Limb (tissue), 2 donors: Measurements from ENCODE around the gene GHR.
A peak's percentile ranks its signal among the peaks of the same experiment; 100 is the strongest.

Experiments used
- DNase-seq, 2 donors: peaks; one replicate each; pipeline ENCODE4 v3.0.0-alpha.2; 2016; ENCODE audit errors: extremely low spot score in 2 of 2

Gene GHR

DNA sequence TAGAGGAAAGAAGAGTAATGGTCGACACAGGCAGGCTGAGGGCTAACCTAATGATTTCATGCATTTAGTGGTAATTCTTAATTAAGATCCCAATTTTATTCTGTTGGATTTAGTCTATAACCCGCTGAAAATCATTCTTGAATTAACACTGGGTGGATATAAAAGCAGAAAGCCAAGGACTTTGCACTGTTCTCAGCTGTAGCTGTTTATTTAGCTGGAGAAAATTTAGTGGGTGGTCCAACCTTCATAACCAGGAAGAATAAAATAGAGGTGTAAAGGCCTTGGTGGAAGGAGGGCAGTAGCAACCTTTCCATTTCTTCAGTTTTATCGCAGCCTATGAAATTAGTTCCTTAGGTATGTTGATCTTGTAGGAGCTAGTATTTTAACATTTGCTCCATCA lies 92.3 kb downstream of the GHR start:
- no peak for DNase-seq

- no peak for DNase-seq
Observed at GRCh38 chr5:42516282-42517042, 93.2 kb downstream of the GHR start.

DNA sequence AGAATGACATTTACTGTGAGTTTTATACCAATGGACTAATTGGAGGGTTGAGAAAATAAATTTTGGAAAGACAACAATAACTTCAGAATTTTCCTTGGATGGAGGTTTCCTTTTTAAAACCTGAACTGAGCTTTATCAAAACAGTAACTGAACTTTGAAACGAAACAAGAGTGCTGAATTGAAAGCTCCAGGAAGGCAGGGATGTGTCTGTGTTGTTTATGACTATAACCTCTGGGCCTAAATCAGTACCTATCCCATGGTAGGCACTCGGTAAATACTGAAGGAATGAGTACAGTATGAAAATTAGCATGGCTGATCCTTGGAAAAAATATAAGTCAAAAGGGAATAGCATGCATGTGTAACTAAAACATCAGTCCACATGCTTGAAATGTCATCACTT lies 93.9 kb downstream of the GHR start:
- DNase-seq = no peak

DNA sequence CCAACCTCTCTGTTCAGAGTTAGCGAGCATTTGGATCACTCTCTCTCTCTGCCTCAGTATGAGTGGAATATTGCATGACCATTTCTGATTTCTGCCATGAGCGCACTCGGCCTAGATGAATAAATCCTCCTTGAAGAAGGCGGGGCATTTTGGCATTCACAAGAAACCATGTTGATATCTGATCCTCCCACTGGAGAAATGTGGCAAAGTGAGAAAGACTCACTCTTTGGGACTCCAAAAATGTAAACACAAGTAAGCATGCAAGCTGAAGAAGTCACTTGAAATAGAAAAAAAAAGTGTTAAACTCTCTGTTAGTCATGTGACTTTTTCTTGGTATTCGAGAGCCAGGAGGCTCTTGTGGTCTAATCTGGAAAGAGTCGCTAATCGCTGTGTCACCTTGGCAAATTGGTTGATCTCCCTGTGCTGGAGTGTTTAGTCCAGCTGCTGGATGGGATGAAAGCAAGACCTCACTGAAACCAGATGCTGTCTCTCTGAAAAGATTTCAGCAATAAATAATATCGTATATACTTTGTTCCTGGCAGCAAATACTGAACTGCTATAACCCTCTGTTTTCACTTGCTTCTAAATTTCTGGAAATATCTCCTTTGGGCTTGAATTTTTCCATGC lies 95.5 kb downstream of the GHR start:
- DNase-seq = peak; percentile 48 to 83

DNA sequence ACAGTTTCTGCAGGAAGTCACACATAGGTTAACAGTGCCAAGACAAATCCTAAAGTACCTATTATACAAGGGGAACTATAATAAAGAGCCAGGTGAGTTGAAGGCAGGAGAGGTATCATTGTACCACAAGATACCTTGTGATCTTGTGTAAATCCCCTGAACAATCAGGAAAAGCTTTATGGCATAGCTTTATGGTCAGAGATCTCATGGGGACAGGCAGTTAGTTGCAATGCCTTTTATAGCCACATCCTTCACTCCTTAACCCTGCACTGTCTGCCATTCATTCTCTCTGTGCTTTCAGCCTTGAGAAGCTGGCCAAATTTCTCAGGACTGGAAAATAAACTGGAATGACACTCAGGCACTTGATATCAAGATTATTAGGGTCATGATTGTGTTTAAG lies 97.0 kb downstream of the GHR start:
- DNase-seq = no peak

- no peak for DNase-seq
Observed at GRCh38 chr5:42520957-42521356, 97.7 kb downstream of the GHR start.

- no peak for DNase-seq
Observed at GRCh38 chr5:42521406-42521805, 98.2 kb downstream of the GHR start.

- no peak for DNase-seq
Observed at GRCh38 chr5:42522783-42523182, 99.5 kb downstream of the GHR start.

DNA sequence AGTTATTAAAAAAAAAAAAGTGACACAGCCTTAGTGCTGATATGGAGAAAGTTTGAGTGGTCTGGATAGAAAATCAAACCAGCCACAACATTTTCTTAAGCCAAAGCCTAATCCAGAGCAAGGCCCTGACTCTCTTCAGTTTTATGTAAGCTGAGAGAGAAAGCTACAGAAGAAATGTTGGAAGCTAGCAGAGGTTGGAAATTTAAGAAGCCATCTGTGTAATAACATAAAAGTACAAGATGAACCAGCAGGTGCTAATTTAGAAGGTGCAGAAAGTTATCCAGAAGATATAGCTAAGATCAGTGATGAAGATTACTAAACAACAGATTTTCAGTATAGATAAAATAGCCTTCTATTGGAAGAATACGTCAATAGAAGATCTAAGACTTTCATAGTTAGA lies 102.9 kb downstream of the GHR start:
- no peak for DNase-seq

GRCh38 chr5:42531611-42532010 lies 108.4 kb downstream of the GHR start:
- DNase-seq = no peak

- no peak for DNase-seq
Observed at GRCh38 chr5:42542106-42542505, 118.9 kb downstream of the GHR start.

GRCh38 chr5:42543774-42544173 lies 120.5 kb downstream of the GHR start:
- no peak for DNase-seq

DNA sequence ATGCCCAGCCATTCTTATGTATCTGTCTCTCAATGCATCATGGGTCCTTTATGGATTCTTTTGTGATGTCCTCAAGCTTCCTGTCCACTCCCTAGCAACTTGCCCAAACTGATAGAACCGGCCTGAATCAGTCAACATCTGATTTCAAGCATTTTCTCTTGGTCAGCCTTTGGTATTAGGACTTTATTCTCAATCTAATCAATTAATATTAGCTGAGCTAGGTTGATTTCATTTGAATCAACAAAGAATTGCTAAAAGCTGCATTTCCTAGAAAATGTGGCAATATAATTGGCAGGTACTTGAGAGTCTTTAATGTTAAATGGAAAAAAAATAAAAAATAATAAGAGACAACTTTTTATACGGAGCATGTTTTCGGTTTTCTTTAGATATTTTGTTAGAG lies 121.8 kb downstream of the GHR start:
- DNase-seq = no peak

DNA sequence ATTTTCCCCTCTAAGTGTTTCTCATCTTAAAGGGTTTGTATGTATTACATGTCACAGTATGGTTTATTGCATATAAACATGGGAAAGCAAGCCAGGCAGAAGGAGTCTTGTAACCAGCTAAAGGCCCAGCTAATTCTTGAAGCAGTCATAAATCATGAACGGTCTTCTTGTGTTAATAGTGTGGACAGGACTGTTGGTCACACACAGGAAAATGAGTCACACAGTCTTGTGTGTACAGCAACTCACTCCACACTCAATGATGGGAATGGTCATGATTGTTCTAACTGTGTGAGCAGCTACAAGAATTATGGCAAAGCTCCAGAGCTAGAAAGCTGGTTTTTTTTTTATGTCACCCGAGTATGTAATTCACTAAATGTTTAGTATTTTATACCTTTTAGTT lies 123.9 kb downstream of the GHR start:
- DNase-seq = no peak

- no peak for DNase-seq
Observed at GRCh38 chr5:42547894-42548293, 124.7 kb downstream of the GHR start.

GRCh38 chr5:42552597-42552996 lies 129.4 kb downstream of the GHR start:
- no peak for DNase-seq

GRCh38 chr5:42553461-42553860 lies 130.2 kb downstream of the GHR start:
- DNase-seq = no peak

DNA sequence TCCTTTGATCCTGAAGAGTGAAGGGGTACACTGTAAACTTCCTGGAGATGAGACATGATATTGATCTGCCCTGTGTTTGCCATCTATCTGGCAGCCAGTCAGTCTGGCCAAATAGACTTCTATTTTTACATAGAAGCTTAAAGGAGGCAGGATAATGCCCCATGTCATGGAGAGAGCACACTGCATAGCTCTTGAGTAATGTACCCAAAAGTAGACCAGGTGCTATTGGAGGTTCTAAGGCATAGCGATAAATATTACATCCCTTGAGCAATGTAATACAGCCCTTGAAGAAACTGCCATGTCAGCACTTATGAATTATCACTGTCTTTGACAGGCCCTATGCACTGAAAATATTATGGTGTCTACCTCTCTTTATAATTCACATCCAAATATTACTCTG lies 131.8 kb downstream of the GHR start:
- DNase-seq = no peak

- no peak for DNase-seq
Observed at GRCh38 chr5:42555797-42556196, 132.6 kb downstream of the GHR start.

DNA sequence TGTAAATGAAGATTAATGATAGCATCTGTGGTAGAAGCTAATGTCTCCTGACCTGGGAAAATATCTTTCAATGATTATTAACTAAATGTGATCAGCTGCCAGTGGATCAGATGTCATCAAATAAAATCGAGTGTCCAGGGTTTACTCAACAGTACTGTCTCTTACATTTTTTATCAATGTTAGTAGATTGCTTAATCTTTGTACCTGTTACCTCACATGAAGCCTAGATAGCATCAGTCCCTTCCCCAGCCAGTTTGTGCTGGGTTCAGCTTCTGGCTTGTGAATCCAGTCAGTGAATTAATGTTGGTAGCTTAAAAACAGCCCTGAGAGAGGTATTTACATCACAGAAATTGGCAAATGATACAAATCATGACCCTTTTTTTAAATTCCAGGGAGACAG lies 134.4 kb downstream of the GHR start:
- no peak for DNase-seq

GRCh38 chr5:42561656-42562055 lies 138.4 kb downstream of the GHR start:
- DNase-seq = no peak

- DNase-seq = no peak
Observed at GRCh38 chr5:42564689-42565356, 141.6 kb downstream of the GHR start.
